IMR-90 (cell line): ENCODE measurements around the gene ASXL3. TPM values are rescaled to one million over a fixed set of nuclear protein-coding genes. Genes with fewer than 3 reads are reported as not detected.

Source experiments
- ATAC-seq: fragments of 200-7000 bp; cut with Tn5 transposase; 2 replicates; pipeline ENCODE4 v1.9.1; 2020; ENCODE audit warnings: low read depth, mild to moderate bottlenecking, moderate library complexity
- BruUV-seq: library from RNA; stranded (reverse); fragments of 400-500 nt; replicated peaks from 2 replicates; lab custom pipeline; 2021; lab: Mats Ljungman, UMichigan
- CTCF ChIA-PET: fragments of 300-600 bp; formaldehyde crosslinking; extraction: SDS; loops from one replicate; lab custom pipeline; 2021; ENCODE audit warnings: antibody characterized with exemption; lab: Yijun Ruan, JAX
- POLR2A ChIA-PET: fragments of 300-600 bp; sonication (Branson Sonifier 250); formaldehyde crosslinking; loops from one replicate; lab custom pipeline; 2022; ENCODE audit warnings: antibody characterized with exemption; ENCODE audit not compliant: unreplicated experiment; lab: Charles Lee
- DNase-seq: peaks from one replicate; pipeline ENCODE4 v3.0.0; 2013
- H2AFZ ChIP-seq: replicated peaks from 2 replicates; pipeline ENCODE3; 2013; ENCODE audit warnings: low read length, mild to moderate bottlenecking; ENCODE audit not compliant: poor library complexity
- H2AK5ac ChIP-seq: 2 replicates; pipeline ENCODE4 v1.6.1; 2013; ENCODE audit warnings: low read depth, low read length, inconsistent platforms
- H2AK9ac ChIP-seq: replicated peaks from 2 replicates; pipeline ENCODE3; 2013; ENCODE audit warnings: mild to moderate bottlenecking, low read depth, low read length, moderate library complexity; ENCODE audit not compliant: poor library complexity
- H2BK120ac ChIP-seq: 2 replicates; pipeline ENCODE4 v1.6.1; 2013; ENCODE audit warnings: low read depth, low read length, inconsistent platforms
- H2BK15ac ChIP-seq: 3 replicates; pipeline ENCODE4 v1.6.1; 2013; ENCODE audit warnings: low read depth, low read length, inconsistent platforms
- H2BK20ac ChIP-seq: 2 replicates; pipeline ENCODE4 v1.6.1; 2013; ENCODE audit warnings: low read depth, mild to moderate bottlenecking, inconsistent platforms, low read length, moderate library complexity
- H2BK5ac ChIP-seq: 2 replicates; pipeline ENCODE4 v1.6.1; 2013; ENCODE audit warnings: mild to moderate bottlenecking, low read depth, low read length, inconsistent platforms; ENCODE audit not compliant: poor library complexity, severe bottlenecking
- H3K14ac ChIP-seq: replicated peaks from 2 replicates; pipeline ENCODE4 v1.6.1; 2013; ENCODE audit warnings: low read depth, low read length, inconsistent platforms
- H3K18ac ChIP-seq: 2 replicates; pipeline ENCODE4 v1.6.1; 2013; ENCODE audit warnings: low read depth, low read length, control low read depth
- H3K23ac ChIP-seq: 2 replicates; pipeline ENCODE4 v1.6.1; 2013; ENCODE audit warnings: low read depth, low read length, inconsistent platforms
- H3K27ac ChIP-seq: 2 replicates; pipeline ENCODE4 v1.5.1; 2013; ENCODE audit warnings: mild to moderate bottlenecking, control low read depth, low read length; ENCODE audit not compliant: insufficient read depth
- H3K27me3 ChIP-seq: 2 replicates; pipeline ENCODE4 v1.6.1; 2013; ENCODE audit warnings: low read length; ENCODE audit not compliant: control insufficient read depth, insufficient read depth
- H3K36me3 ChIP-seq: 2 replicates; pipeline ENCODE4 v1.6.1; 2013; ENCODE audit warnings: low read length, mixed read lengths; ENCODE audit not compliant: control insufficient read depth, insufficient read depth
- H3K4ac ChIP-seq: 2 replicates; pipeline ENCODE4 v1.6.1; 2013; ENCODE audit warnings: low read depth, low read length, inconsistent platforms
- H3K4me1 ChIP-seq: 2 replicates; pipeline ENCODE4 v1.6.1; 2013; ENCODE audit warnings: low read length, mixed read lengths; ENCODE audit not compliant: control insufficient read depth, insufficient read depth
- H3K4me2 ChIP-seq: 2 replicates; pipeline ENCODE4 v1.6.1; 2013; ENCODE audit warnings: low read depth, mild to moderate bottlenecking, control low read depth, low read length, moderate library complexity
- H3K4me3 ChIP-seq: 2 replicates; pipeline ENCODE4 v1.5.1; 2013; ENCODE audit warnings: low read depth, mild to moderate bottlenecking, control low read depth, low read length, moderate library complexity; ENCODE audit not compliant: insufficient read depth
- H3K56ac ChIP-seq: 2 replicates; pipeline ENCODE4 v1.6.1; 2013; ENCODE audit warnings: low read length, inconsistent platforms; ENCODE audit not compliant: insufficient read depth; ENCODE audit errors: extremely low read depth
- H3K79me1 ChIP-seq, 2 experiments: 2 replicates each; pipeline ENCODE4 v1.6.1; 2013; ENCODE audit warnings: low read length in 2 of 2, inconsistent platforms in 1 of 2, low read depth in 1 of 2
- H3K9ac ChIP-seq: 2 replicates; pipeline ENCODE4 v1.6.1; 2013; ENCODE audit warnings: low read depth, low read length, control low read depth
- H3K9me1 ChIP-seq: 2 replicates; pipeline ENCODE4 v1.6.1; 2013; ENCODE audit warnings: low read length, inconsistent platforms; ENCODE audit not compliant: insufficient read depth
- H3K9me3 ChIP-seq: 2 replicates; pipeline ENCODE4 v1.6.1; 2013; ENCODE audit warnings: low read length; ENCODE audit not compliant: control insufficient read depth, insufficient read depth
- H4K20me1 ChIP-seq: 2 replicates; pipeline ENCODE4 v1.6.1; 2013; ENCODE audit warnings: low read length, inconsistent platforms; ENCODE audit not compliant: insufficient read depth
- H4K5ac ChIP-seq: 2 replicates; pipeline ENCODE4 v1.6.1; 2013; ENCODE audit warnings: mild to moderate bottlenecking, low read depth, low read length, control low read depth
- H4K8ac ChIP-seq, 2 experiments: 2 replicates each; pipeline ENCODE4 v1.6.1; 2013; ENCODE audit warnings: low read depth in 2 of 2, low read length in 2 of 2, control low read depth in 1 of 2, inconsistent platforms in 1 of 2
- H4K91ac ChIP-seq: 2 replicates; pipeline ENCODE4 v1.6.1; 2013; ENCODE audit warnings: low read depth, low read length, inconsistent platforms; ENCODE audit not compliant: insufficient read depth
- BHLHE40 ChIP-seq: fragments of 150-350 bp; IDR thresholded peaks from 2 replicates; pipeline ENCODE4 v1.6.1; 2016; ENCODE audit warnings: mild to moderate bottlenecking, low read depth, low read length
- CEBPB ChIP-seq: IDR thresholded peaks from 2 replicates; pipeline ENCODE4 v1.6.1; 2012; ENCODE audit warnings: low read depth, low read length, improper control_type of control experiment
- CHD1 ChIP-seq: IDR thresholded peaks from 2 replicates; pipeline ENCODE4 v1.6.1; 2012; ENCODE audit warnings: low read depth, low read length, improper control_type of control experiment
- FOS ChIP-seq: fragments of 150-350 bp; IDR thresholded peaks from 2 replicates; pipeline ENCODE4 v1.6.1; 2016; ENCODE audit warnings: low read depth, low read length
- MAFK ChIP-seq: IDR thresholded peaks from 2 replicates; pipeline ENCODE4 v1.6.1; 2012; ENCODE audit warnings: low read depth, low read length, improper control_type of control experiment
- MAZ ChIP-seq: IDR thresholded peaks from 2 replicates; pipeline ENCODE4 v1.6.1; 2012; ENCODE audit warnings: low read depth, mild to moderate bottlenecking, low read length, improper control_type of control experiment, moderate library complexity, borderline replicate concordance
- MXI1 ChIP-seq: IDR thresholded peaks from 2 replicates; pipeline ENCODE4 v1.6.1; 2012; ENCODE audit warnings: low read depth, mild to moderate bottlenecking, low read length, moderate library complexity, borderline replicate concordance
- NFE2L2 ChIP-seq: fragments of 150-350 bp; IDR thresholded peaks from 2 replicates; pipeline ENCODE4 v1.6.1; 2016; ENCODE audit warnings: low read depth, mild to moderate bottlenecking, low read length
- POLR2A ChIP-seq: IDR thresholded peaks from 2 replicates; pipeline ENCODE4 v1.6.1; 2012; ENCODE audit warnings: mild to moderate bottlenecking, low read depth, low read length
- RAD21 ChIP-seq: IDR thresholded peaks from 2 replicates; pipeline ENCODE4 v1.6.1; 2012; ENCODE audit warnings: low read length, improper control_type of control experiment
- RCOR1 ChIP-seq: IDR thresholded peaks from 2 replicates; pipeline ENCODE4 v1.6.1; 2012; ENCODE audit warnings: mild to moderate bottlenecking, low read length, improper control_type of control experiment; ENCODE audit not compliant: insufficient replicate concordance
- RFX5 ChIP-seq: IDR thresholded peaks from 2 replicates; pipeline ENCODE4 v1.8.0; 2012; ENCODE audit warnings: low read depth, mild to moderate bottlenecking, low read length, moderate library complexity
- SMC3 ChIP-seq: fragments of 150-350 bp; IDR thresholded peaks from 2 replicates; pipeline ENCODE4 v1.6.1; 2016; ENCODE audit warnings: low read depth, mild to moderate bottlenecking, antibody characterized with exemption, low read length, moderate library complexity
- WGBS, 2 experiments: methylation state at CpG; one replicate each; pipeline versions ENCODE4 v1.1.5 to v1.1.7; 2013; ENCODE audit warnings: missing lambda C conversion rate in 2 of 2; ENCODE audit not compliant: insufficient read length in 1 of 2; ENCODE audit errors: extremely low coverage in 2 of 2; 5-methylcytosine and 5-hydroxymethylcytosine counted together
- dilution Hi-C: fragments of 300-500 bp; cut with HindIII; formaldehyde crosslinking; loops from one replicate; pipeline ENCODE4 v1.14.3; 2018; ENCODE audit warnings: low sequenced_read_pairs; ENCODE audit not compliant: unreplicated experiment
- in situ Hi-C: fragments of 300-500 bp; cut with MboI; formaldehyde crosslinking; loops from 3 replicates; pipeline ENCODE4 v1.14.3; 2019; ENCODE audit warnings: low sequenced_read_pairs, inconsistent platforms, mixed read lengths
- intact Hi-C: fragments of 100-400 bp; cut with micrococcal nuclease; formaldehyde crosslinking; loops from 2 replicates; pipeline ENCODE4 v1.10.0; 2022
- polyA plus RNA-seq, 3 experiments: library from polyadenylated mRNA; depleted of rRNA; stranded (reverse); fragments of >200 nt; gene quantifications; 2 replicates each; pipeline ENCODE4 v1.2.3, GENCODE V29; 2012; ENCODE audit warnings: low replicate concordance in 1 of 3
- total RNA-seq: library from RNA; depleted of rRNA; stranded (reverse); fragments of >200 nt; gene quantifications from 2 replicates; pipeline ENCODE4 v1.2.3, GENCODE V29; 2012
- TF ChIP-seq, protein P1 (sequence below): fragments of 150-350 bp; IDR thresholded peaks from 2 replicates; pipeline ENCODE4 v1.6.1; 2016; ENCODE audit warnings: low read depth, mild to moderate bottlenecking, low read length, moderate library complexity, borderline replicate concordance
- TF ChIP-seq, protein P2 (sequence below): fragments of 150-350 bp; IDR thresholded peaks from 2 replicates; pipeline ENCODE4 v1.6.1; 2017; ENCODE audit warnings: mild to moderate bottlenecking, antibody characterized with exemption, low read length, low read depth
- TF ChIP-seq, protein P3 (sequence below): conservative IDR thresholded peaks from 2 replicates; pipeline ENCODE4 v1.5.1; 2012; ENCODE audit warnings: mild to moderate bottlenecking, low read depth, low read length, improper control_type of control experiment

The ASXL3 gene
- total and polyA plus RNA-seq, 2 of the 4 experiments (the other 2 are of a cell fraction): 0.03 to 0.54 TPM

DNA sequence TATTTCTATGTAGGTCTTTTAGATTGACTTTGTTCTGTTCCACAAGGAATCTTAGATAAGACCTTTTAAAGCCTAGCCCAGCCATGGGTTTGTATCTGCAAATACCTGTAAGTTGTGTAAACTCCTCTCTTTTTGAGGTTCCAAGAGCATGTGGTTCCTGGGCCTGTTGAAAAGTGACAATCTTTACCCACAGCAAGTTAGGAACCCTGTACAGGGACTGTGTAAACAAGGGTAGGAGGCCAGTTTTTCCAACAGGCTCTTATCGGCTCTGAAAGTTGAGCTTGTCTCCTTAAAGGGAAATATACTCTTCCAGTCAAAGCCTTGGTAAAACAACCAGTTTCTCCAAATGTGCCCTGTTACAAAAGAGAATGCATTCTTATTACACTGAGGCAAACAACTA, 15.3 kb upstream of the ASXL3 start:
- Histone ChIP-seq H3K27ac (no peak overlapping the region), H4K91ac (no peak overlapping the region), H3K9me1 (no peaks in the 10 kb centered on the region), H3K4me2 (no peak overlapping the region), H3K9me3 (no peaks in the 10 kb centered on the region), H4K20me1 (no peaks in the 10 kb centered on the region), H3K4me3 (no peak overlapping the region), H2BK15ac (no peak overlapping the region), H3K9ac (no peak overlapping the region), H4K8ac (no peak overlapping the region), H3K4ac (no peak overlapping the region), H2BK20ac (no peak overlapping the region), H3K56ac (no peak overlapping the region), H3K18ac (no peak overlapping the region), H2BK5ac (no peak overlapping the region), H3K27me3 (no peaks in the 10 kb centered on the region), H3K36me3 (no peaks in the 10 kb centered on the region), H2BK120ac (no peak overlapping the region), H3K14ac (no peak overlapping the region), H2AK9ac (no peak overlapping the region), H3K23ac (no peak overlapping the region), H3K4me1 (peaks cover 2% of the 10 kb centered on the region; the same call in 1 of the 2 replicates), H2AFZ (no peak overlapping the region), H3K79me1 (no peaks in the 10 kb centered on the region), H4K5ac (no peak overlapping the region), H2AK5ac (no peak overlapping the region)
- ATAC-seq (no peak), DNase-seq (no peak)
- in situ Hi-C loops: no loop called here
- intact Hi-C loops: no loop called here
- dilution Hi-C loops: no loop called here
- BruUV-seq: no TSS peak
- TF ChIP-seq CEBPB: no peak
- TF ChIP-seq, protein P1, sequence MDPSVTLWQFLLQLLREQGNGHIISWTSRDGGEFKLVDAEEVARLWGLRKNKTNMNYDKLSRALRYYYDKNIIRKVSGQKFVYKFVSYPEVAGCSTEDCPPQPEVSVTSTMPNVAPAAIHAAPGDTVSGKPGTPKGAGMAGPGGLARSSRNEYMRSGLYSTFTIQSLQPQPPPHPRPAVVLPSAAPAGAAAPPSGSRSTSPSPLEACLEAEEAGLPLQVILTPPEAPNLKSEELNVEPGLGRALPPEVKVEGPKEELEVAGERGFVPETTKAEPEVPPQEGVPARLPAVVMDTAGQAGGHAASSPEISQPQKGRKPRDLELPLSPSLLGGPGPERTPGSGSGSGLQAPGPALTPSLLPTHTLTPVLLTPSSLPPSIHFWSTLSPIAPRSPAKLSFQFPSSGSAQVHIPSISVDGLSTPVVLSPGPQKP: no peak
- TF ChIP-seq MXI1: no peak
- TF ChIP-seq CHD1: no peak
- no peak for TF ChIP-seq BHLHE40
- no peak for TF ChIP-seq NFE2L2
- TF ChIP-seq, protein P2, sequence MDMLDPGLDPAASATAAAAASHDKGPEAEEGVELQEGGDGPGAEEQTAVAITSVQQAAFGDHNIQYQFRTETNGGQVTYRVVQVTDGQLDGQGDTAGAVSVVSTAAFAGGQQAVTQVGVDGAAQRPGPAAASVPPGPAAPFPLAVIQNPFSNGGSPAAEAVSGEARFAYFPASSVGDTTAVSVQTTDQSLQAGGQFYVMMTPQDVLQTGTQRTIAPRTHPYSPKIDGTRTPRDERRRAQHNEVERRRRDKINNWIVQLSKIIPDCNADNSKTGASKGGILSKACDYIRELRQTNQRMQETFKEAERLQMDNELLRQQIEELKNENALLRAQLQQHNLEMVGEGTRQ: no peak
- TF ChIP-seq, protein P3, sequence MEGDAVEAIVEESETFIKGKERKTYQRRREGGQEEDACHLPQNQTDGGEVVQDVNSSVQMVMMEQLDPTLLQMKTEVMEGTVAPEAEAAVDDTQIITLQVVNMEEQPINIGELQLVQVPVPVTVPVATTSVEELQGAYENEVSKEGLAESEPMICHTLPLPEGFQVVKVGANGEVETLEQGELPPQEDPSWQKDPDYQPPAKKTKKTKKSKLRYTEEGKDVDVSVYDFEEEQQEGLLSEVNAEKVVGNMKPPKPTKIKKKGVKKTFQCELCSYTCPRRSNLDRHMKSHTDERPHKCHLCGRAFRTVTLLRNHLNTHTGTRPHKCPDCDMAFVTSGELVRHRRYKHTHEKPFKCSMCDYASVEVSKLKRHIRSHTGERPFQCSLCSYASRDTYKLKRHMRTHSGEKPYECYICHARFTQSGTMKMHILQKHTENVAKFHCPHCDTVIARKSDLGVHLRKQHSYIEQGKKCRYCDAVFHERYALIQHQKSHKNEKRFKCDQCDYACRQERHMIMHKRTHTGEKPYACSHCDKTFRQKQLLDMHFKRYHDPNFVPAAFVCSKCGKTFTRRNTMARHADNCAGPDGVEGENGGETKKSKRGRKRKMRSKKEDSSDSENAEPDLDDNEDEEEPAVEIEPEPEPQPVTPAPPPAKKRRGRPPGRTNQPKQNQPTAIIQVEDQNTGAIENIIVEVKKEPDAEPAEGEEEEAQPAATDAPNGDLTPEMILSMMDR: no peak
- no peak for TF ChIP-seq RFX5
- no peak for TF ChIP-seq FOS
- no peak for TF ChIP-seq POLR2A
- TF ChIP-seq RAD21: no peak
- TF ChIP-seq MAFK: no peak
- no peak for TF ChIP-seq SMC3
- no peak for TF ChIP-seq MAZ
- TF ChIP-seq RCOR1: no peak
- POLR2A ChIA-PET: interaction anchor here (0.6 kb wide), 1 partner anchor 119 kb away, joined by 3 read pairs; no protein-coding TSS in a partner anchor
- CTCF ChIA-PET: no interaction called here
- WGBS, 2 experiments: no CpG with 5 or more reads among the region's 1 CpG
